Liver (tissue), 3 donors: Measurements from ENCODE around the gene NEB.

Experiments
- CTCF ChIP-seq: fragments of 150-350 bp; IDR thresholded peaks from 2 replicates; pipeline ENCODE4 v1.5.1; 2017; ENCODE audit warnings: improper control_type of control experiment, low read depth, low read length; ENCODE audit not compliant: missing input control
- GABPA ChIP-seq, 2 donors: IDR thresholded peaks in 1 of 2; conservative IDR thresholded peaks in 1 of 2; 2 replicates each; pipeline ENCODE4 v1.6.1; 2016; ENCODE audit warnings: antibody characterized with exemption in 2 of 2, mild to moderate bottlenecking in 1 of 2, moderate library complexity in 1 of 2
- JUND ChIP-seq, 2 donors: IDR thresholded peaks; 2 replicates each; pipeline ENCODE4 v1.6.1; 2016; ENCODE audit warnings: antibody characterized with exemption in 2 of 2
- MAX ChIP-seq: IDR thresholded peaks from 2 replicates; pipeline ENCODE4 v1.6.1; 2016; ENCODE audit warnings: antibody characterized with exemption
- donor health status: healthy.
- donor health status: healthy.

GRCh38 chr2:151668737-151669136 lies 65.5 kb downstream of the NEB start:
- no peak for TF ChIP-seq CTCF
- no peak for TF ChIP-seq MAX
- TF ChIP-seq JUND (IDR thresholded peaks at IDR 0.05) = no peak
- TF ChIP-seq GABPA (IDR thresholded peaks at IDR 0.05 in 1 of 2, conservative IDR thresholded peaks at IDR 0.05 in 1 of 2) = no peak
